Uterus (tissue), 4 donors: Measurements from ENCODE around the gene FAM161A. TPM values are rescaled to one million over a fixed set of nuclear protein-coding genes. Genes with fewer than 3 reads are reported as not detected.
"Not testable (repeated sequence)": the region's sequence is repeated elsewhere in the genome, so short reads cannot be mapped to it uniquely, and the experiment has no call there.

Experiments used
- DNase-seq, 2 donors: peaks; one replicate each; pipeline ENCODE4 v3.0.0-alpha.2; 2019 to 2020
- H3K27ac ChIP-seq, 2 donors: fragments of 200-600 bp; sonication (generic); 1 replicate in 1 of 2; 2 replicates in 1 of 2; pipeline ENCODE4 v1.5.1; 2016 to 2018
- H3K27me3 ChIP-seq, 2 donors: fragments of 200-600 bp; sonication (generic); one replicate each; pipeline ENCODE4 v1.5.1; 2018 to 2019; ENCODE audit warnings: control low read depth in 1 of 2
- H3K36me3 ChIP-seq, 2 donors: fragments of 200-600 bp; sonication (generic); one replicate each; pipeline ENCODE4 v1.5.1; 2019; ENCODE audit warnings: control low read depth in 1 of 2
- H3K4me1 ChIP-seq, 2 donors: fragments of 200-600 bp; sonication (generic); one replicate each; pipeline ENCODE4 v1.5.1; 2018 to 2019; ENCODE audit warnings: control low read depth in 1 of 2
- H3K4me3 ChIP-seq, 2 donors: fragments of 200-600 bp; sonication (generic); 1 replicate in 1 of 2; 2 replicates in 1 of 2; pipeline ENCODE4 v1.5.1; 2018 to 2019; ENCODE audit warnings: mild to moderate bottlenecking in 1 of 2
- H3K9me3 ChIP-seq, 2 donors: fragments of 200-600 bp; sonication (generic); one replicate each; pipeline ENCODE4 v1.5.1; 2019; ENCODE audit warnings: control low read depth in 1 of 2
- CTCF ChIP-seq, 4 experiments: fragments of 200-600 bp in 2 of 4; fragments of 450-650 bp in 2 of 4; sonication (generic) in 2 of 4; IDR thresholded peaks; one replicate each; pipeline ENCODE4 v1.5.1; 2016 to 2019; ENCODE audit warnings: antibody characterized with exemption in 4 of 4, mild to moderate bottlenecking in 2 of 4, moderate library complexity in 1 of 4
- POLR2A ChIP-seq, 2 donors: fragments of 450-650 bp; IDR thresholded peaks; one replicate each; pipeline ENCODE4 v1.6.1; 2016; ENCODE audit warnings: antibody characterized with exemption in 2 of 2, mild to moderate bottlenecking in 1 of 2, moderate library complexity in 1 of 2
- intact Hi-C: fragments of 100-400 bp; cut with DNase I; formaldehyde crosslinking; loops from one replicate; pipeline ENCODE4 v1.15.1; 2023; ENCODE audit warnings: low total_unique reads
- total RNA-seq, 4 donors: library from RNA; depleted of rRNA in 3 of 4; stranded (reverse); fragments of >200 nt in 3 of 4; gene quantifications; one replicate each; pipeline versions ENCODE4 v1.1.0 to v1.2.4, GENCODE V29; 2014 to 2023
- donor health status: DM: yes; HTN: yes; CAD: no.

FAM161A gene
- total RNA-seq, 4 donors from 2014 or later, result 0.88 to 69.7 (median 12.5) TPM

DNA sequence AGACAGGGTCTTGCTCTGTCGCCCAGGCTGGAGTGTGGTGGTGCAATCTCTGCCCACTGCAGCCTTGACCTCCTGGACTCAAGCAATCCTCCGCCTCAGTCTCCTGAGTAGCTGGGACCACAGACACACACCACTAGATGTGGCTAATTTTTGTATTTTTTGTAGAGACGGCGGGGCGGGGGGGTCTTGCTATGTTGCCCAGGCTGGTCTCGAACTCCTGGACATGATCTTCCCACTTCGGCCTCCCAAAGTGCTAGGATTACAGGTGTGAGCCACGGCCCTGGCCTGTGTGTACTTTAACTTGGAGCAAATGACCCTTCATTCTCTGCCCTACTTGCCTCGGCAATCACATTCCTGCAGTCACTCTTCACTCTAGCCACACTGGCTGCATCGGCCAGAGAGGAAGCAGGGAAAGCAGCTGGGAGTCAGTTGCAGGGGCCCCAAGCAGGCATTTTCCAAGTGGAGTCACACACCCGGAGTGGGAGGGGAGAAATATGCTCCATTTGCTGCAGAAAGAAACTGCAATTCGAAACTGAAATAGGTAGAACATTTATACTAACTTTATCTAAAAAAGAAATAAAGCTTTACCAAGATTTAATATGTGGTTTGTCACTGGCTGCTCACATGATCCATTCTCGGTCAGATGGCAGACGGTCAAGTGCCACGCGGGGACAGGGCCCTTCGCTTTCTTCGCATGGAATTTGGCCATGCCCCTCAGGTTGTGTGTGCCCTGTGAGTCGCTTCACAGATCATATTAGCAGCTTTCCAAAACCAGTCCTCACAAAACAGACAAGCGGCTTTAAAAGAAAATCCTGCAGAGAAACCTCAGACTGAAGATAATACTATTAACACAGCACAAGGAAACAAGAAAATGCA, 37.1 kb downstream of the FAM161A start:
- no peak for DNase-seq
- H3K4me3 ChIP-seq, result no peak overlapping the region
- H3K27me3 ChIP-seq, result no peaks in the 10 kb centered on the region
- TF ChIP-seq CTCF (IDR thresholded peaks at IDR 0.05), result no peak
- no peak for TF ChIP-seq POLR2A (IDR thresholded peaks at IDR 0.05)
- no peaks in the 10 kb centered on the region for H3K36me3 ChIP-seq
- no peak overlapping the region for H3K27ac ChIP-seq
- intact Hi-C loops, result no loop called here
- no peaks in the 10 kb centered on the region for H3K4me1 ChIP-seq
- H3K9me3 ChIP-seq, result no peaks in the 10 kb centered on the region

- no peaks in the 10 kb centered on the region for H3K36me3 ChIP-seq
- DNase-seq, result no peak
- no peaks in the 10 kb centered on the region for H3K27me3 ChIP-seq
- no peaks in the 10 kb centered on the region for H3K4me1 ChIP-seq
- H3K9me3 ChIP-seq, result no peaks in the 10 kb centered on the region
- no peak overlapping the region for H3K4me3 ChIP-seq
- TF ChIP-seq POLR2A (IDR thresholded peaks at IDR 0.05), result no peak
- TF ChIP-seq CTCF (IDR thresholded peaks at IDR 0.05), result no peak
- no peak overlapping the region for H3K27ac ChIP-seq
- intact Hi-C loops, result no loop called here
These were observed 39.2 kb downstream of the FAM161A start for GRCh38 chr2:61814539-61815160.

- H3K36me3 ChIP-seq, H3K4me3 ChIP-seq: not testable (repeated sequence)
These were observed 40.5 kb downstream of the FAM161A start for GRCh38 chr2:61813314-61813713.

GRCh38 chr2:61811821-61812220, 42.0 kb downstream of the FAM161A start:
- no peak for DNase-seq
- Histone ChIP-seq H3K4me3 (no peak overlapping the region), H3K27me3 (no peaks in the 10 kb centered on the region), H3K36me3 (no peaks in the 10 kb centered on the region), H3K9me3 (no peaks in the 10 kb centered on the region), H3K27ac (no peak overlapping the region), H3K4me1 (no peaks in the 10 kb centered on the region)
- TF ChIP-seq CTCF (IDR thresholded peaks at IDR 0.05), result no peak
- intact Hi-C loops, result no loop called here

More at GRCh38 chr2:61813314-61813713, 40.5 kb downstream of the FAM161A start:
- H3K27ac ChIP-seq, intact Hi-C loops, DNase-seq, H3K4me1 ChIP-seq, H3K9me3 ChIP-seq, H3K27me3 ChIP-seq: not testable (repeated sequence)

GRCh38 chr2:61810203-61810602, 43.7 kb downstream of the FAM161A start:
- H3K27me3 ChIP-seq, H3K27ac ChIP-seq, H3K36me3 ChIP-seq, intact Hi-C loops, H3K9me3 ChIP-seq, DNase-seq, H3K4me3 ChIP-seq, H3K4me1 ChIP-seq: not testable (repeated sequence)

- H3K4me3 ChIP-seq, H3K27me3 ChIP-seq, intact Hi-C loops, DNase-seq, H3K36me3 ChIP-seq, H3K27ac ChIP-seq, H3K4me1 ChIP-seq, H3K9me3 ChIP-seq: not testable (repeated sequence)
These were observed 45.2 kb downstream of the FAM161A start for GRCh38 chr2:61808693-61809092.
